H1 (cell line): ENCODE measurements around the gene PEAK3. TPM values are rescaled to one million over a fixed set of nuclear protein-coding genes. Genes with fewer than 3 reads are reported as not detected.
A peak's percentile ranks its signal among the peaks of the same experiment; 100 is the strongest.

ENCODE experiments used
- CBX8 ChIP-seq: fragments of 300-800, 300-1000 bp; sonication (generic); IDR thresholded peaks from 2 replicates; pipeline ENCODE4 v1.7.1; 2016; ENCODE audit warnings: low read depth, low read length, borderline replicate concordance
- CTCF ChIP-seq, 3 experiments: IDR thresholded peaks; 1 replicate in 2 of 3; 2 replicates in 1 of 3; pipeline versions ENCODE4 v1.5.1 to v1.6.1; 2011; ENCODE audit warnings: low read length in 3 of 3, mild to moderate bottlenecking in 3 of 3, inconsistent platforms in 2 of 3, low read depth in 1 of 3, moderate library complexity in 1 of 3; ENCODE audit not compliant: insufficient read depth in 1 of 3; ENCODE audit errors: control extremely low read depth in 1 of 3
- KDM4A ChIP-seq: IDR thresholded peaks from one replicate; pipeline ENCODE4 v1.7.1; 2012; ENCODE audit warnings: low read depth, mild to moderate bottlenecking, moderate library complexity, low read length, inconsistent platforms; ENCODE audit not compliant: severe bottlenecking
- PHF8 ChIP-seq: fragments of 200-600 bp; sonication (generic); conservative IDR thresholded peaks from 2 replicates; pipeline ENCODE4 v1.7.1; 2012; ENCODE audit warnings: low read depth, mild to moderate bottlenecking, inconsistent platforms, low read length, moderate library complexity
- POLR2A ChIP-seq, 2 experiments: IDR thresholded peaks; 1 replicate in 1 of 2; 2 replicates in 1 of 2; pipeline ENCODE4 v1.6.1; 2011; ENCODE audit warnings: low read depth in 2 of 2, low read length in 2 of 2, mild to moderate bottlenecking in 2 of 2; ENCODE audit errors: control extremely low read depth in 1 of 2
- POLR2AphosphoS5 ChIP-seq: IDR thresholded peaks from 2 replicates; pipeline ENCODE4 v1.6.1; 2011; ENCODE audit warnings: low read depth, low read length
- TAF7 ChIP-seq: optimal IDR thresholded peaks from 2 replicates; pipeline ENCODE3; 2011; ENCODE audit warnings: low read depth, mild to moderate bottlenecking, inconsistent platforms, low read length, moderate library complexity, borderline replicate concordance
- polyA plus RNA-seq, 7 experiments: library from polyadenylated mRNA; depleted of rRNA in 3 of 7; stranded (reverse) in 5 of 7; unstranded in 2 of 7; fragments of >200 nt in 5 of 7; fragments of 200-250 nt in 2 of 7; gene quantifications; 1 replicate in 5 of 7; 2 replicates in 1 of 7; 4 replicates in 1 of 7; pipeline versions ENCODE4 v1.2.1 to v1.2.3, GENCODE V29; 2011 to 2013; ENCODE audit warnings: missing spikeins in 2 of 7, mixed read lengths in 2 of 7
- total RNA-seq: library from RNA; stranded (reverse); fragmentation: NEBNext Ultra II Directional; extraction: Animal tissue kit (Norgen Biotek cat#: 25700); gene quantifications from 2 replicates; pipeline ENCODE4 v1.2.1, GENCODE V29; 2021
- TF ChIP-seq, protein P1 (sequence below): fragments of 300-600 bp; sonication (generic); IDR thresholded peaks from 2 replicates; pipeline ENCODE4 v1.7.1; 2012; ENCODE audit warnings: low read length, moderate library complexity, mild to moderate bottlenecking, inconsistent platforms; ENCODE audit not compliant: insufficient replicate concordance
- TF ChIP-seq, protein P2 (sequence below): IDR thresholded peaks from 2 replicates; pipeline ENCODE4 v1.6.1; 2011; ENCODE audit warnings: low read length, improper control_type of control experiment

Gene PEAK3
- total and polyA plus RNA-seq, 2 of the 8 experiments (the other 6 are each of a cell fraction or from before 2014, with no cell fraction given), result not detected

- TF ChIP-seq, protein P1, sequence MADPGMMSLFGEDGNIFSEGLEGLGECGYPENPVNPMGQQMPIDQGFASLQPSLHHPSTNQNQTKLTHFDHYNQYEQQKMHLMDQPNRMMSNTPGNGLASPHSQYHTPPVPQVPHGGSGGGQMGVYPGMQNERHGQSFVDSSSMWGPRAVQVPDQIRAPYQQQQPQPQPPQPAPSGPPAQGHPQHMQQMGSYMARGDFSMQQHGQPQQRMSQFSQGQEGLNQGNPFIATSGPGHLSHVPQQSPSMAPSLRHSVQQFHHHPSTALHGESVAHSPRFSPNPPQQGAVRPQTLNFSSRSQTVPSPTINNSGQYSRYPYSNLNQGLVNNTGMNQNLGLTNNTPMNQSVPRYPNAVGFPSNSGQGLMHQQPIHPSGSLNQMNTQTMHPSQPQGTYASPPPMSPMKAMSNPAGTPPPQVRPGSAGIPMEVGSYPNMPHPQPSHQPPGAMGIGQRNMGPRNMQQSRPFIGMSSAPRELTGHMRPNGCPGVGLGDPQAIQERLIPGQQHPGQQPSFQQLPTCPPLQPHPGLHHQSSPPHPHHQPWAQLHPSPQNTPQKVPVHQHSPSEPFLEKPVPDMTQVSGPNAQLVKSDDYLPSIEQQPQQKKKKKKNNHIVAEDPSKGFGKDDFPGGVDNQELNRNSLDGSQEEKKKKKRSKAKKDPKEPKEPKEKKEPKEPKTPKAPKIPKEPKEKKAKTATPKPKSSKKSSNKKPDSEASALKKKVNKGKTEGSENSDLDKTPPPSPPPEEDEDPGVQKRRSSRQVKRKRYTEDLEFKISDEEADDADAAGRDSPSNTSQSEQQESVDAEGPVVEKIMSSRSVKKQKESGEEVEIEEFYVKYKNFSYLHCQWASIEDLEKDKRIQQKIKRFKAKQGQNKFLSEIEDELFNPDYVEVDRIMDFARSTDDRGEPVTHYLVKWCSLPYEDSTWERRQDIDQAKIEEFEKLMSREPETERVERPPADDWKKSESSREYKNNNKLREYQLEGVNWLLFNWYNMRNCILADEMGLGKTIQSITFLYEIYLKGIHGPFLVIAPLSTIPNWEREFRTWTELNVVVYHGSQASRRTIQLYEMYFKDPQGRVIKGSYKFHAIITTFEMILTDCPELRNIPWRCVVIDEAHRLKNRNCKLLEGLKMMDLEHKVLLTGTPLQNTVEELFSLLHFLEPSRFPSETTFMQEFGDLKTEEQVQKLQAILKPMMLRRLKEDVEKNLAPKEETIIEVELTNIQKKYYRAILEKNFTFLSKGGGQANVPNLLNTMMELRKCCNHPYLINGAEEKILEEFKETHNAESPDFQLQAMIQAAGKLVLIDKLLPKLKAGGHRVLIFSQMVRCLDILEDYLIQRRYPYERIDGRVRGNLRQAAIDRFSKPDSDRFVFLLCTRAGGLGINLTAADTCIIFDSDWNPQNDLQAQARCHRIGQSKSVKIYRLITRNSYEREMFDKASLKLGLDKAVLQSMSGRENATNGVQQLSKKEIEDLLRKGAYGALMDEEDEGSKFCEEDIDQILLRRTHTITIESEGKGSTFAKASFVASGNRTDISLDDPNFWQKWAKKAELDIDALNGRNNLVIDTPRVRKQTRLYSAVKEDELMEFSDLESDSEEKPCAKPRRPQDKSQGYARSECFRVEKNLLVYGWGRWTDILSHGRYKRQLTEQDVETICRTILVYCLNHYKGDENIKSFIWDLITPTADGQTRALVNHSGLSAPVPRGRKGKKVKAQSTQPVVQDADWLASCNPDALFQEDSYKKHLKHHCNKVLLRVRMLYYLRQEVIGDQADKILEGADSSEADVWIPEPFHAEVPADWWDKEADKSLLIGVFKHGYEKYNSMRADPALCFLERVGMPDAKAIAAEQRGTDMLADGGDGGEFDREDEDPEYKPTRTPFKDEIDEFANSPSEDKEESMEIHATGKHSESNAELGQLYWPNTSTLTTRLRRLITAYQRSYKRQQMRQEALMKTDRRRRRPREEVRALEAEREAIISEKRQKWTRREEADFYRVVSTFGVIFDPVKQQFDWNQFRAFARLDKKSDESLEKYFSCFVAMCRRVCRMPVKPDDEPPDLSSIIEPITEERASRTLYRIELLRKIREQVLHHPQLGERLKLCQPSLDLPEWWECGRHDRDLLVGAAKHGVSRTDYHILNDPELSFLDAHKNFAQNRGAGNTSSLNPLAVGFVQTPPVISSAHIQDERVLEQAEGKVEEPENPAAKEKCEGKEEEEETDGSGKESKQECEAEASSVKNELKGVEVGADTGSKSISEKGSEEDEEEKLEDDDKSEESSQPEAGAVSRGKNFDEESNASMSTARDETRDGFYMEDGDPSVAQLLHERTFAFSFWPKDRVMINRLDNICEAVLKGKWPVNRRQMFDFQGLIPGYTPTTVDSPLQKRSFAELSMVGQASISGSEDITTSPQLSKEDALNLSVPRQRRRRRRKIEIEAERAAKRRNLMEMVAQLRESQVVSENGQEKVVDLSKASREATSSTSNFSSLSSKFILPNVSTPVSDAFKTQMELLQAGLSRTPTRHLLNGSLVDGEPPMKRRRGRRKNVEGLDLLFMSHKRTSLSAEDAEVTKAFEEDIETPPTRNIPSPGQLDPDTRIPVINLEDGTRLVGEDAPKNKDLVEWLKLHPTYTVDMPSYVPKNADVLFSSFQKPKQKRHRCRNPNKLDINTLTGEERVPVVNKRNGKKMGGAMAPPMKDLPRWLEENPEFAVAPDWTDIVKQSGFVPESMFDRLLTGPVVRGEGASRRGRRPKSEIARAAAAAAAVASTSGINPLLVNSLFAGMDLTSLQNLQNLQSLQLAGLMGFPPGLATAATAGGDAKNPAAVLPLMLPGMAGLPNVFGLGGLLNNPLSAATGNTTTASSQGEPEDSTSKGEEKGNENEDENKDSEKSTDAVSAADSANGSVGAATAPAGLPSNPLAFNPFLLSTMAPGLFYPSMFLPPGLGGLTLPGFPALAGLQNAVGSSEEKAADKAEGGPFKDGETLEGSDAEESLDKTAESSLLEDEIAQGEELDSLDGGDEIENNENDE, result no peak
- TF ChIP-seq, protein P2, sequence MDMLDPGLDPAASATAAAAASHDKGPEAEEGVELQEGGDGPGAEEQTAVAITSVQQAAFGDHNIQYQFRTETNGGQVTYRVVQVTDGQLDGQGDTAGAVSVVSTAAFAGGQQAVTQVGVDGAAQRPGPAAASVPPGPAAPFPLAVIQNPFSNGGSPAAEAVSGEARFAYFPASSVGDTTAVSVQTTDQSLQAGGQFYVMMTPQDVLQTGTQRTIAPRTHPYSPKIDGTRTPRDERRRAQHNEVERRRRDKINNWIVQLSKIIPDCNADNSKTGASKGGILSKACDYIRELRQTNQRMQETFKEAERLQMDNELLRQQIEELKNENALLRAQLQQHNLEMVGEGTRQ, result no peak
- TF ChIP-seq CTCF (IDR thresholded peaks at IDR 0.05; ENCODE audit: control extremely low read depth in 1 of 3, insufficient read depth in 1 of 3, low read depth in 1 of 3, low read length in 3 of 3), result no peak
- TF ChIP-seq POLR2AphosphoS5, result no peak
- peak; percentile 15 for TF ChIP-seq KDM4A
- peak; percentile 66 for TF ChIP-seq TAF7
- peak; percentile 60 for TF ChIP-seq PHF8
- TF ChIP-seq POLR2A (IDR thresholded peaks at IDR 0.05; ENCODE audit: control extremely low read depth in 1 of 2, low read depth in 2 of 2, low read length in 2 of 2), result no peak; a peak in 1 of 3 replicates
- TF ChIP-seq CBX8, result no peak
These were observed 46.0 kb downstream of the PEAK3 start (continued) for GRCh38 chr19:2236064-2236313.
